SHP77 treated with DMSO at 0.1 percent for 48 hours (cell line): ENCODE data around the gene SYCN.
"Not testable (repeated sequence)": the region's sequence is repeated elsewhere in the genome, so short reads cannot be mapped to it uniquely, and the experiment has no call there.

Source experiments
- DNase-seq: peaks from one replicate; lab custom pipeline; 2025; lab: John Stamatoyannopoulos, UW

Gene SYCN

DNA sequence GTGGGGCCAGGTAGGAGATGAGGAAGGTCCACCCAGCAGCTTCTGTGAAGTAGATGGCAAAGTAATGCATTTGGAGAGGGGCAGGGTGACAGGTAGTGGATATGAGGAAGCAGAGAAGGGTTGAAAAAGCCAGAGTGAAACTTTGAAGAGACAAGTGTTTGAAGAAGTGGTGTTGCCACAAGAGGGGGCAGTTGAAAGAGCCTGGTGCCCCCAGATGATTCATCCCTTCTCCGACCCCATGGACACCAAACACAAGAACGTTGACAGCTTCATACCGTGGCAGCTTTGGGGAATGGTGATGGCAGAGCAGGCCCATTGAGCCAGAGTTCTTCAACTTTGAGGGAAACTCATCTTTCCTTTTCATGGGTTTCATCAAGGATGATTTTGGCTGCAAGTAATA is 20.8 kb upstream of the SYCN start:
- no peak for DNase-seq

DNA sequence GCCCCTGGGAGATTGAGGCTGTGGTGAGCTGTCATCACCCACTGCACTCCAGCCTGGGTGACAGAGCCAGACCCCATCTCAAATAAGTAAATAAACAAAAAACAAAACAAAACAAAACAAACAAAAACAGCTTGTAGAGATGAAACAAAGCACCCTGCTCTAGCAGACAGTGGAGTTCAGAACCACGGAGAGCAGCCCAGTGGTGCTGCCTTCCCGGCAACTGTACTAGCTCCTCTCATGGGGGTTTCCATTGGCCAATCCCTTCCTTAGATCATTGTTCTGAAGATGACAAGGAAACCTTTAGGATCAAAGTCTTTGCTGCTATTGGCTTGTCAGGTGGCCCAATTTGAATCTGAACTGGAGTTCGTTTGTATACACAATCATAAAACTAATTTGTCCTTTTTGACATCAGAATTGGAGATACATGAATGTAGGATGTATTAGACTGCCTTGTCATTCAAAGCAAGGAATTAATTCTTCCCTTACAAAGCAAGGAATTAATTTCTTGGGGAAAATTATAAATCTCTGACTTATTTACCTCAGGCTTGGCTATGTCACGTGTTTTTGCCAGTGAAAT is 19.7 kb upstream of the SYCN start:
- no peak for DNase-seq

DNA sequence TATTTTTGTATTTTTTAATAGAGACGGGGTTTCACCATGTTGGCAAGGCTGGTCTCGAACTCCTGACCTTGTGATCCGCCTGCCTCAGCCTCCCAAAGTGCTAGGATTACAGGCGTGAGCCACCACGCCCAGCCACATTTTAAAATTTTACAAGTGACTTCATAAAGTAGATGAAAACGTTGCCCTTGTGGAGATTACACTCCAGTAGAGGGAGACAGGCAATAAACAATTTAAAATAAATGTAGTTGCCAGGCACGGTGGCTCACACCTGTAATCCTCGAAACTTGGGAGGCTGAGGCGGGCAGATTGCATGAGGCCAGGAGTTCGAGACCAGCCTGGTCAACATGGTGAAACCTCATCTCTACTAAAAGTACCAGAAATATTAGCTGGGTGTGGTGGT is 15.0 kb upstream of the SYCN start:
- DNase-seq, result not testable (repeated sequence)

GRCh38 chr19:39218230-39219007 is 14.4 kb upstream of the SYCN start:
- peak; percentile 3 for DNase-seq

DNA sequence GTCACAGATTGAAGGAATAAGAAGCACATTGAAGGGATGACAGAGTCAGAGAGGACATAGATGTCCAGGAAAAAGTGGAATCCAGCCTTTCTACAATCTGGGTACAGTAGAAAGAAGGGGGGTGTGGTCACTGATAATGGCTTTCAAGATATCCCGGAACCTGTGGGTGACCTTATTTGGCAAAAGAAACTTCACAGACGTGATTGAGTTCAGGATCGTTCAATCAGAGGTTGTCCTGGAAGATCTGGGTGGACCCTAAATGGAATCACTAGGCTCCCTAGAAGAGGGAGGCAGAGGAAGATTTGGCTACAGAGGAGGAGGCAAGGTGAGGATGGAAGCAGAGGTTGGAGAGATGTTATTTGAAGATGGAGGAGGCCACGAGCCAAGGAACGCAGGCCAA is 13.0 kb upstream of the SYCN start:
- DNase-seq, result no peak

GRCh38 chr19:39215323-39215722 is 11.3 kb upstream of the SYCN start:
- not testable (repeated sequence) for DNase-seq

- DNase-seq, result no peak
Observed at GRCh38 chr19:39212375-39212742, 8.3 kb upstream of the SYCN start.

DNA sequence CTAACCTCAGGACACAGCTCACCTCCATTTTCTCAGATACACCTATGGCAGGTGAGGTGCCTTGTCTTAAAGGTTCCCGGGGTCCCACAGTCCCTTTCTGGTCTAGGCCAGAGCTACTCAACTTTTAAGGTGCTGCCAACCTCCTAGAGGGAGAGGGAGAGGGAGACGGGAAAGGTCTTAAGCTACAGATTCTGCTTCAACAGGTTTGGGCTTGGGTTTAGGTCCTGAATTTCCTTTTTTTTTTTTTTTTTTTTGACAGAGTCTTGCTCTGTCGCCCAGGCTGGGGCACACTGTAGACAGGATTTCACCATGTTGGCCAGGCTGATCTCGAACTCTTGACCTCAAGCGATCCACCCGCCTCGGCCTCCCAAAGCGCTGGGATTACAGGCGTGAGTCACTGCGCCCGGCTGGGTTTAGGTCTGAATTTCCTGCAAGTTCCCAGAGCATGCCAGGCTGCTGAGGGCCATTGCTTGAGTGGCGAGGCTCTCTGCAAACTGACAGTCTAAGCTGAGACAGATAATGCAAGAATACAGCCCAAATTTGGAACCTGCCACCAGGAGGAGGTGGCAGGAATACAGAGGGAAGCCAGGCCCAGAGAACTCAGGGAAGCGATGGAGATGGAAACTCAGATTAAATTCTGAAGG is 7.8 kb upstream of the SYCN start:
- DNase-seq, result no peak

- DNase-seq, result no peak
Observed at GRCh38 chr19:39209196-39209595, 5.1 kb upstream of the SYCN start.

- no peak for DNase-seq
Observed at GRCh38 chr19:39208175-39208795, 4.2 kb upstream of the SYCN start.

DNA sequence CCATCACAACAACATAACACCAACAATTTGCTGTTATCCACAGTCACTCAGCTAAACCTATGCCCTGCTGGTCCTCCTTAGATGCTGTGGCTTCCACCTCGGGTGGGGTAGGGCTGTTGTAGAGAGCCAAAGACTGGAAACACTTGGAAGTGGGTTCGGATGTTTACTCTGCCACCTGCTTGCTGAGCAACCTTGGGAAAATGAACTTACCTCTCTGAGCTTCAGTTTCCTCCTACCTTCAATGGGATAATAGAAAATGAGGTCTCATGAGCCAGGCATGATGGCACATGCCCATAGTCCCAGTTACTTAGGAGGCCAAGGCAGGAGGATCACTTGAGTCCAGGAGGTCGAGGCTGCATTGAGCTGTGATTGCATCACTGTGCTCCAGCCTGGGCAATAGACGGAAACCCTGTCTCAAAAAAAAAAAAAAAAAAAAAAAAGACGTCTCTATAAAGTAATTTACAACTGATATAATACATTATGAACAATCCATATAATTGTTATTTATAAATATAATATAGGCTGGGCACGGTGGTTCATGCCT is 3.3 kb upstream of the SYCN start:
- no peak for DNase-seq

- DNase-seq, result no peak
Observed at GRCh38 chr19:39206122-39206521, 2.1 kb upstream of the SYCN start.

DNA sequence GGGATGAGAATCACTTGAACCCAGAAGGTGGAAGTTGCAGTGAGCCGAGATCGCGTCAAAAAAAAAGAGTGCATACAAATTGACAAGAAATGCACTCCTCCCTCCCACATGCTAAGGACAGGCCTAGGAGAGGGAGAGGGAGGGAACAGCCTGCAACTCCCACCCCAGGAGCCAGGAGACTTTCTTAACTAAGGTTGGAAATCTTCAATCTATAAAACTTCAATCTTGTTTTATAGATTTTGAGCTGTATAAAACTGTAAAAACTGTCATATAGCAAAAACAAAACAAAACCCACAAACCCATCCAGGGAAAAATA is 1.3 kb upstream of the SYCN start:
- DNase-seq, result no peak

GRCh38 chr19:39202998-39203355 is 1.1 kb downstream of the SYCN start:
- no peak for DNase-seq

- DNase-seq, result no peak
Observed at GRCh38 chr19:39200803-39201115, 3.3 kb downstream of the SYCN start.

- DNase-seq, result no peak
Observed at GRCh38 chr19:39200066-39200802, 3.8 kb downstream of the SYCN start.

- peak; percentile 37 for DNase-seq
Observed at GRCh38 chr19:39199025-39199424, 5.0 kb downstream of the SYCN start.

- no peak for DNase-seq
Observed at GRCh38 chr19:39197808-39198207, 6.3 kb downstream of the SYCN start.

- DNase-seq, result no peak
Observed at GRCh38 chr19:39196860-39197562, 7.1 kb downstream of the SYCN start, which contains the start of gene NCCRP1. Gene NCCRP1 (plus strand): TSS chr19:39196964. CDS start chr19:39196983, 19 bp downstream.

DNA sequence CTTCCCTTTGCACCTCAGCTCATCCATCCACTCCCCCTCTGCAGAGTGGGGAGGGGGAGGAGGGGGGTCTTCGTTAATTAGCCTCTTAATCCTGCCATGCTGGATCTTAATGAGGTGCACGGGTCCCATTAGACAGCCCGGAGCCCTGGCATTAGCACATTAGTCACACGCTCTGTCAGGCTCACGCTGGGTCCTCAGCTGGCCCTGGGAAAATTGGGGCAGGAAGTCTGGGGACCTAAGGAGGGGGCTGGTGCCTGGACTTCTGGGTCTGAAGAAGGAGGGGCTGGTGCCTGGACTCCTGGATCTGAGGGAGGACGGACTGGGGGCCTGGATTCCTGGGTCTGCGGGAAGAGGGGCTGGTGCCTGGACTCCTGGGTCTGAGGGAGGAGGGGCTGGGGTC is 7.7 kb downstream of the SYCN start:
- DNase-seq, result no peak

DNA sequence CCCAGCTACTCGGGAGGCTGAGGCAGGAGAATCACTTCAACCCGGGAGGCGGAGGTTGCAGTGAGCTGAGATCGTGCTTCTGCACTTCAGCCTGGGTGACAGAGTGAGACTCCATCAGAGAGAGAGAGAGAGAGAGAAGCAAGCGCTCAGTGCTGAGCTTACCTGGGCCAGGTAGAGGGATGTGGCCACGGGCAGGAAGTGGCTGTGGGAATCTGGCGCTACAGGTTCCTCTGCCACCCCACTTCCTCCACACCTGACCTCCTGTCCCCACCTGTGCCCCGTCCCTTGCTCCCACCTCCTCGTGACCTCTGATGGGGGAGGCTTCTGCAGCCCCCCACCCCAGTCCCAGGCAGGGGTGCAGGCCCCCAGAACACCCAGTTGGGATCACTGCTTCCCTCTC is 8.3 kb downstream of the SYCN start:
- no peak for DNase-seq
